ENCODE data around the gene KRT83.

DNA sequence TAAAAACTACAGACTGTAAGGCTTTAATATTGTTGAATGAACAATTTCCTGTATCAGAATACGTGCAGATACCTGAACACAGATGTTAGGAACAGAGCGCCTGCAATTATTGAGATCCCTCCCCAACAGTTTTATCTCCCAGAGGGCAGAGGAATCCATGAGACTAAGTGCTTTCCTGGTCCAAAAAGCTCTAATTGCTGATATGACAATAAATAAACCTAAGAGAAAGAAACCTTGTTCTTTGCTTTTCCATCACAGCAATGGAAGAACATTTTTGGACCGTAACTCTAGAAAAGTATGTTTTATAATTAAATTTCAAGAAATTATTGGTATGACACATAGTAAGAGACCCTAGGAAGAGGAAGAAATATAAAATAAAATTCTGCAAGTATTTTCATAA lies 13.0 kb upstream of the KRT83 start:
- TF ChIP-seq, protein P1, sequence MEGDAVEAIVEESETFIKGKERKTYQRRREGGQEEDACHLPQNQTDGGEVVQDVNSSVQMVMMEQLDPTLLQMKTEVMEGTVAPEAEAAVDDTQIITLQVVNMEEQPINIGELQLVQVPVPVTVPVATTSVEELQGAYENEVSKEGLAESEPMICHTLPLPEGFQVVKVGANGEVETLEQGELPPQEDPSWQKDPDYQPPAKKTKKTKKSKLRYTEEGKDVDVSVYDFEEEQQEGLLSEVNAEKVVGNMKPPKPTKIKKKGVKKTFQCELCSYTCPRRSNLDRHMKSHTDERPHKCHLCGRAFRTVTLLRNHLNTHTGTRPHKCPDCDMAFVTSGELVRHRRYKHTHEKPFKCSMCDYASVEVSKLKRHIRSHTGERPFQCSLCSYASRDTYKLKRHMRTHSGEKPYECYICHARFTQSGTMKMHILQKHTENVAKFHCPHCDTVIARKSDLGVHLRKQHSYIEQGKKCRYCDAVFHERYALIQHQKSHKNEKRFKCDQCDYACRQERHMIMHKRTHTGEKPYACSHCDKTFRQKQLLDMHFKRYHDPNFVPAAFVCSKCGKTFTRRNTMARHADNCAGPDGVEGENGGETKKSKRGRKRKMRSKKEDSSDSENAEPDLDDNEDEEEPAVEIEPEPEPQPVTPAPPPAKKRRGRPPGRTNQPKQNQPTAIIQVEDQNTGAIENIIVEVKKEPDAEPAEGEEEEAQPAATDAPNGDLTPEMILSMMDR (IDR thresholded peaks at IDR 0.05) = no peak
- TF ChIP-seq POLR2A (IDR thresholded peaks at IDR 0.05) = no peak
